GM23338 (cell line): ENCODE measurements around the gene PKHD1. TPM values are rescaled to one million over a fixed set of nuclear protein-coding genes. Genes with fewer than 3 reads are reported as not detected.

ENCODE experiments used
- ATAC-seq: fragments of 200-7000 bp; cut with Tn5 transposase; 3 replicates; pipeline ENCODE4 v1.9.1; 2020
- DNase-seq: peaks from one replicate; pipeline ENCODE4 v3.0.0-alpha.2; 2015; ENCODE audit warnings: low spot score
- H2AFZ ChIP-seq: fragments of 200-600 bp; sonication (generic); 2 replicates; pipeline ENCODE4 v1.8.0; 2016; ENCODE audit warnings: antibody characterized with exemption, mild to moderate bottlenecking, moderate library complexity
- H3F3A ChIP-seq: fragments of 200-600 bp; sonication (generic); replicated peaks from 2 replicates; pipeline ENCODE4 v1.8.0; 2017; ENCODE audit warnings: antibody characterized with exemption, mixed run types, low read depth
- H3K27ac ChIP-seq: fragments of 200-600 bp; sonication (generic); 2 replicates; pipeline ENCODE4 v1.6.1; 2016; ENCODE audit warnings: low read depth
- H3K27me3 ChIP-seq: fragments of 200-600 bp; sonication (generic); 2 replicates; pipeline ENCODE4 v1.8.0; 2016; ENCODE audit warnings: mild to moderate bottlenecking, mixed run types, moderate library complexity; ENCODE audit not compliant: insufficient read depth
- H3K36me3 ChIP-seq: fragments of 200-600 bp; sonication (generic); 2 replicates; pipeline ENCODE4 v1.8.0; 2016; ENCODE audit warnings: mild to moderate bottlenecking; ENCODE audit not compliant: insufficient read depth
- H3K4me1 ChIP-seq: fragments of 200-600 bp; sonication (generic); 2 replicates; pipeline ENCODE4 v1.8.0; 2016; ENCODE audit warnings: mild to moderate bottlenecking, moderate library complexity; ENCODE audit not compliant: insufficient read depth
- H3K4me2 ChIP-seq: fragments of 200-600 bp; sonication (generic); 2 replicates; pipeline ENCODE4 v1.7.1; 2017; ENCODE audit warnings: mixed run types
- H3K4me3 ChIP-seq: fragments of 200-600 bp; sonication (generic); 2 replicates; pipeline ENCODE4 v1.6.1; 2016; ENCODE audit warnings: mixed run types
- H3K79me2 ChIP-seq: fragments of 200-600 bp; sonication (generic); replicated peaks from 2 replicates; pipeline ENCODE4 v1.8.0; 2017; ENCODE audit warnings: mild to moderate bottlenecking; ENCODE audit not compliant: insufficient read depth
- H3K9me2 ChIP-seq: fragments of 200-600 bp; sonication (generic); 2 replicates; pipeline ENCODE4 v1.8.0; 2017; ENCODE audit not compliant: insufficient read depth
- H4K20me1 ChIP-seq: fragments of 200-600 bp; sonication (generic); replicated peaks from 2 replicates; pipeline ENCODE4 v1.8.0; 2017; ENCODE audit warnings: mild to moderate bottlenecking; ENCODE audit not compliant: insufficient read depth
- H3K27ac Mint-ChIP-seq: 2 replicates; pipeline ENCODE4 v1.8.0; 2020; ENCODE audit warnings: inconsistent platforms, mild to moderate bottlenecking, moderate library complexity, mixed read lengths
- H3K27me3 Mint-ChIP-seq: 3 replicates; pipeline ENCODE4 v1.8.0; 2022; ENCODE audit warnings: low read depth, mild to moderate bottlenecking, moderate library complexity, mixed read lengths, inconsistent platforms; ENCODE audit not compliant: insufficient read depth, poor library complexity
- H3K36me3 Mint-ChIP-seq: 3 replicates; pipeline ENCODE4 v1.8.0; 2021; ENCODE audit warnings: low read depth, mild to moderate bottlenecking, inconsistent platforms, moderate library complexity, mixed read lengths
- H3K4me1 Mint-ChIP-seq: 3 replicates; pipeline ENCODE4 v1.8.0; 2020; ENCODE audit warnings: mild to moderate bottlenecking, inconsistent platforms, mixed read lengths
- H3K4me3 Mint-ChIP-seq: 3 replicates; pipeline ENCODE4 v1.8.0; 2021; ENCODE audit warnings: moderate library complexity, mild to moderate bottlenecking, inconsistent platforms, mixed read lengths
- H3K9me3 Mint-ChIP-seq: 3 replicates; pipeline ENCODE4 v1.8.0; 2020; ENCODE audit warnings: moderate library complexity, mild to moderate bottlenecking, inconsistent platforms, mixed read lengths
- CREB1 ChIP-seq: fragments of 250-450 bp; sonication (Bioruptor Pico); IDR thresholded peaks from 2 replicates; pipeline ENCODE4 v1.5.0; 2020; ENCODE audit warnings: low read depth, mild to moderate bottlenecking, moderate library complexity
- CTCF ChIP-seq, 2 experiments: fragments of 200-600 bp in 1 of 2; sonication (generic) in 1 of 2; conservative IDR thresholded peaks; 2 replicates each; pipeline versions ENCODE4 v1.5.1 to v1.6.1; 2016 to 2017; ENCODE audit warnings: antibody characterized with exemption in 2 of 2, low read depth in 2 of 2, mild to moderate bottlenecking in 2 of 2, moderate library complexity in 1 of 2
- EZH2 ChIP-seq: fragments of 200-600 bp; sonication (generic); IDR thresholded peaks from one replicate; pipeline ENCODE4 v1.8.0; 2017; ENCODE audit warnings: antibody characterized with exemption, mild to moderate bottlenecking, low read depth; ENCODE audit not compliant: unreplicated experiment
- JUNB ChIP-seq: IDR thresholded peaks from one replicate; pipeline ENCODE4 v1.6.1; 2016; ENCODE audit warnings: antibody characterized with exemption; ENCODE audit not compliant: unreplicated experiment
- NANOG ChIP-seq: IDR thresholded peaks from 2 replicates; pipeline ENCODE4 v1.6.1; 2016; ENCODE audit warnings: antibody characterized with exemption, borderline replicate concordance
- POLR2AphosphoS5 ChIP-seq: IDR thresholded peaks from 2 replicates; pipeline ENCODE4 v1.6.1; 2016; ENCODE audit warnings: antibody characterized with exemption, low read depth
- STAT1 ChIP-seq: IDR thresholded peaks from one replicate; pipeline ENCODE4 v1.6.1; 2016; ENCODE audit warnings: antibody characterized with exemption; ENCODE audit not compliant: unreplicated experiment
- ZNF114 ChIP-seq: fragments of 250-450 bp; sonication (Bioruptor Pico); IDR thresholded peaks from 2 replicates; pipeline ENCODE4 v1.5.0; 2020; ENCODE audit warnings: mild to moderate bottlenecking, moderate library complexity
- ZNF331 ChIP-seq: fragments of 250-450 bp; sonication (Bioruptor Pico); IDR thresholded peaks from 2 replicates; pipeline ENCODE4 v1.5.0; 2020; ENCODE audit warnings: low read depth, mild to moderate bottlenecking, moderate library complexity
- polyA plus RNA-seq: library from polyadenylated mRNA; unstranded; fragments of >200 nt; fragmentation: Nextera tagmentation; extraction: Ambion mirVana; gene quantifications from 2 replicates; pipeline ENCODE4 v1.2.1, GENCODE V29; 2016
- total RNA-seq: library from RNA; depleted of rRNA; stranded (reverse); fragments of >200 nt; shearing (Covaris generic); gene quantifications from 2 replicates; pipeline ENCODE4 v1.2.3, GENCODE V29; 2014
- TF ChIP-seq, protein P1 (sequence below): IDR thresholded peaks from 2 replicates; pipeline ENCODE4 v1.6.1; 2016; ENCODE audit warnings: antibody characterized with exemption
- TF ChIP-seq, protein P2 (sequence below): IDR thresholded peaks from one replicate; pipeline ENCODE4 v1.6.1; 2018; ENCODE audit warnings: antibody characterized with exemption; ENCODE audit not compliant: unreplicated experiment

Gene PKHD1
- total and polyA plus RNA-seq, 2 experiments from 2014 or later = 0.03 to 0.07 TPM

GRCh38 chr6:51960419-51960818 is 127.0 kb downstream of the PKHD1 start:
- Mint-ChIP-seq H3K4me1 (no peaks in the 10 kb centered on the region), H3K9me3 (no peaks in the 10 kb centered on the region), H3K4me3 (no peak overlapping the region), H3K27me3 (no peaks in the 10 kb centered on the region), H3K27ac (no peak overlapping the region), H3K36me3 (no peaks in the 10 kb centered on the region)
- Histone ChIP-seq H4K20me1 (no peaks in the 10 kb centered on the region), H2AFZ (no peak overlapping the region), H3K27ac (no peak overlapping the region), H3K4me1 (no peaks in the 10 kb centered on the region), H3F3A (no peaks in the 10 kb centered on the region), H3K9me2 (no peaks in the 10 kb centered on the region), H3K4me2 (no peak overlapping the region), H3K4me3 (no peak overlapping the region), H3K36me3 (no peaks in the 10 kb centered on the region), H3K27me3 (no peaks in the 10 kb centered on the region), H3K79me2 (no peaks in the 10 kb centered on the region)
- ATAC-seq (no peak), DNase-seq (no peak)
- TF ChIP-seq, protein P1, sequence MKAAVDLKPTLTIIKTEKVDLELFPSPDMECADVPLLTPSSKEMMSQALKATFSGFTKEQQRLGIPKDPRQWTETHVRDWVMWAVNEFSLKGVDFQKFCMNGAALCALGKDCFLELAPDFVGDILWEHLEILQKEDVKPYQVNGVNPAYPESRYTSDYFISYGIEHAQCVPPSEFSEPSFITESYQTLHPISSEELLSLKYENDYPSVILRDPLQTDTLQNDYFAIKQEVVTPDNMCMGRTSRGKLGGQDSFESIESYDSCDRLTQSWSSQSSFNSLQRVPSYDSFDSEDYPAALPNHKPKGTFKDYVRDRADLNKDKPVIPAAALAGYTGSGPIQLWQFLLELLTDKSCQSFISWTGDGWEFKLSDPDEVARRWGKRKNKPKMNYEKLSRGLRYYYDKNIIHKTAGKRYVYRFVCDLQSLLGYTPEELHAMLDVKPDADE = no peak
- TF ChIP-seq ZNF331 (no peak), JUNB (no peak), NANOG (no peak), STAT1 (no peak), ZNF114 (no peak), EZH2 (no peak)
- TF ChIP-seq, protein P2, sequence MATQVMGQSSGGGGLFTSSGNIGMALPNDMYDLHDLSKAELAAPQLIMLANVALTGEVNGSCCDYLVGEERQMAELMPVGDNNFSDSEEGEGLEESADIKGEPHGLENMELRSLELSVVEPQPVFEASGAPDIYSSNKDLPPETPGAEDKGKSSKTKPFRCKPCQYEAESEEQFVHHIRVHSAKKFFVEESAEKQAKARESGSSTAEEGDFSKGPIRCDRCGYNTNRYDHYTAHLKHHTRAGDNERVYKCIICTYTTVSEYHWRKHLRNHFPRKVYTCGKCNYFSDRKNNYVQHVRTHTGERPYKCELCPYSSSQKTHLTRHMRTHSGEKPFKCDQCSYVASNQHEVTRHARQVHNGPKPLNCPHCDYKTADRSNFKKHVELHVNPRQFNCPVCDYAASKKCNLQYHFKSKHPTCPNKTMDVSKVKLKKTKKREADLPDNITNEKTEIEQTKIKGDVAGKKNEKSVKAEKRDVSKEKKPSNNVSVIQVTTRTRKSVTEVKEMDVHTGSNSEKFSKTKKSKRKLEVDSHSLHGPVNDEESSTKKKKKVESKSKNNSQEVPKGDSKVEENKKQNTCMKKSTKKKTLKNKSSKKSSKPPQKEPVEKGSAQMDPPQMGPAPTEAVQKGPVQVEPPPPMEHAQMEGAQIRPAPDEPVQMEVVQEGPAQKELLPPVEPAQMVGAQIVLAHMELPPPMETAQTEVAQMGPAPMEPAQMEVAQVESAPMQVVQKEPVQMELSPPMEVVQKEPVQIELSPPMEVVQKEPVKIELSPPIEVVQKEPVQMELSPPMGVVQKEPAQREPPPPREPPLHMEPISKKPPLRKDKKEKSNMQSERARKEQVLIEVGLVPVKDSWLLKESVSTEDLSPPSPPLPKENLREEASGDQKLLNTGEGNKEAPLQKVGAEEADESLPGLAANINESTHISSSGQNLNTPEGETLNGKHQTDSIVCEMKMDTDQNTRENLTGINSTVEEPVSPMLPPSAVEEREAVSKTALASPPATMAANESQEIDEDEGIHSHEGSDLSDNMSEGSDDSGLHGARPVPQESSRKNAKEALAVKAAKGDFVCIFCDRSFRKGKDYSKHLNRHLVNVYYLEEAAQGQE = no peak

DNA sequence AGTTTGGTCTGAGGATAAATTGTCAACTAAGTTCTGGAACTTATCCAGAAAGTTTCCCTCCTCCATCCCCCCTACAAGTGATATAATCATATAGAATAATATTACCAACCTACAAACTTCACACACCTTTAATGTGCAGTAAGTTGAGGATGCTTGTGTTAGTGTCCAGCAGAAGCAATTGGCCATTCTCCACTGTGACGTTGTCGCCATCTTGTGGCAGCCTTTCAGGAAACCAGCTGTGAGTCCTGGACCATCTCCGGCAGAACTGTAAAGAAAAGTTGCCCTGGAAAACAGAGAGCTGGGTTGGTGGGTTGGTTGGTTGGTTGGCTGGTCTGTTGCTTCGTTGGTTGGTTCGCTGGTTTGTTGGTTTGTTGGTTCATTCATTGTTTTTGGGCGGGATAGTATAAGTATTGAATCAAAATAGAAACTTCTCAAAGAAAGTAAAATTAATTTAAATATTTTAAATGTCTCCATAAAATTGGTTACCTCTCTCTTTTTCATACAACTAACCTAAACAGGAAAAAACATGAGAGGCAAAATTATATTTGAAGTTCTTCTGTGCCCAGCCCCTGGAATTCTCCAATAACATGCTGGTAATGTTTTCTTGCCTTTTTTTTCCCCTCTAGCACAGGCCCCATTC is 127.5 kb downstream of the PKHD1 start:
- H3K27me3 Mint-ChIP-seq = no peaks in the 10 kb centered on the region
- Histone ChIP-seq H3K27ac (no peak overlapping the region), H3F3A (no peaks in the 10 kb centered on the region), H4K20me1 (no peaks in the 10 kb centered on the region), H3K4me2 (no peak overlapping the region), H3K27me3 (no peaks in the 10 kb centered on the region), H2AFZ (no peak overlapping the region), H3K79me2 (no peaks in the 10 kb centered on the region), H3K4me1 (no peaks in the 10 kb centered on the region), H3K4me3 (no peak overlapping the region), H3K36me3 (no peaks in the 10 kb centered on the region), H3K9me2 (no peaks in the 10 kb centered on the region)
- ATAC-seq (peak; percentile 90), DNase-seq (peak; percentile 86)
- H3K4me3 Mint-ChIP-seq = no peak overlapping the region
- no peak for TF ChIP-seq POLR2AphosphoS5
- no peak for TF ChIP-seq CREB1 (CRISPR knock-in tag)
- TF ChIP-seq CTCF (conservative IDR thresholded peaks at IDR 0.05; ENCODE audit: low read depth in 2 of 2) = peak; percentile 91 to 98
- TF ChIP-seq JUNB = no peak
- no peak for TF ChIP-seq STAT1
- no peaks in the 10 kb centered on the region for H3K4me1 Mint-ChIP-seq
- no peaks in the 10 kb centered on the region for H3K36me3 Mint-ChIP-seq
- H3K9me3 Mint-ChIP-seq = no peaks in the 10 kb centered on the region
- no peak overlapping the region for H3K27ac Mint-ChIP-seq
